Measurements from ENCODE around the gene OR1S2.

OR1S2 gene

GRCh38 chr11:58177409-58178054, 26.4 kb downstream of the OR1S2 start:
- DNase-seq (ENCODE audit: low spot score in 2 of 2): no peak
- no peak overlapping the region for H3K27ac Mint-ChIP-seq
- H3K27me3 Mint-ChIP-seq: peaks cover 17% of the 10 kb centered on the region
- H3K4me3 Mint-ChIP-seq: no peak overlapping the region
- no peaks in the 10 kb centered on the region for H3K36me3 Mint-ChIP-seq
- H3K9me3 Mint-ChIP-seq: no peaks in the 10 kb centered on the region
- no peak for ATAC-seq (ENCODE audit: low read depth)
- H3K4me1 Mint-ChIP-seq: no peaks in the 10 kb centered on the region

- H3K4me3 Mint-ChIP-seq: no peak overlapping the region
- H3K36me3 Mint-ChIP-seq: no peaks in the 10 kb centered on the region
- no peak overlapping the region for H3K27ac Mint-ChIP-seq
- H3K27me3 Mint-ChIP-seq: peaks cover 2% of the 10 kb centered on the region
- no peak for DNase-seq (ENCODE audit: low spot score in 2 of 2)
- H3K9me3 Mint-ChIP-seq: no peaks in the 10 kb centered on the region
- ATAC-seq (ENCODE audit: low read depth): no peak
- no peaks in the 10 kb centered on the region for H3K4me1 Mint-ChIP-seq
Measured at GRCh38 chr11:58165504-58166106, 38.3 kb downstream of the OR1S2 start.

GRCh38 chr11:58164990-58165389, 39.0 kb downstream of the OR1S2 start:
- H3K4me1 Mint-ChIP-seq: no peaks in the 10 kb centered on the region
- H3K9me3 Mint-ChIP-seq: peaks cover 2% of the 10 kb centered on the region
- no peak overlapping the region for H3K4me3 Mint-ChIP-seq
- peaks cover 4% of the 10 kb centered on the region for H3K27me3 Mint-ChIP-seq
- no peak for DNase-seq (ENCODE audit: low spot score in 2 of 2)
- no peaks in the 10 kb centered on the region for H3K36me3 Mint-ChIP-seq
- no peak overlapping the region for H3K27ac Mint-ChIP-seq
- ATAC-seq (ENCODE audit: low read depth): no peak

GRCh38 chr11:58164389-58164788, 39.6 kb downstream of the OR1S2 start:
- H3K27me3 Mint-ChIP-seq: peaks cover 4% of the 10 kb centered on the region
- H3K27ac Mint-ChIP-seq: no peak overlapping the region
- no peak overlapping the region for H3K4me3 Mint-ChIP-seq
- DNase-seq (ENCODE audit: low spot score in 2 of 2) (no peak), ATAC-seq (ENCODE audit: low read depth) (no peak)
- peaks cover 3% of the 10 kb centered on the region for H3K9me3 Mint-ChIP-seq
- H3K36me3 Mint-ChIP-seq: no peaks in the 10 kb centered on the region
- H3K4me1 Mint-ChIP-seq: no peaks in the 10 kb centered on the region

Measured in memory B cell (primary cell).